ENCODE measurements around the gene TTC34. TPM values are rescaled to one million over a fixed set of nuclear protein-coding genes. Genes with fewer than 3 reads are reported as not detected.

Gene TTC34
- total and polyA plus RNA-seq, 9 of the 15 experiments (the other 6 are each of a cell fraction or from before 2014, with no cell fraction given), result 0.03 to 0.38 (median 0.05) TPM; not detected in 2

GRCh38 chr1:2610036-2610959, 191.2 kb downstream of the TTC34 start:
- 10% methylated on average over 21 of the region's 21 CpGs for WGBS (ENCODE audit: insufficient coverage, low coverage, missing lambda C conversion rate)
- ChIA-PET CTCF (ENCODE audit: low intra/inter-chr PET ratio) (no interaction called here), POLR2A (interaction anchor here (0.6 to 1.9 kb wide), 3 partner anchors 16 to 233 kb away, joined by 3 to 9 read pairs (median 3); partner anchors contain the start of gene PRXL2B)
- Histone ChIP-seq H4K20me1 (replicated peaks; ENCODE audit: control insufficient read depth, insufficient read depth, low read length) (no peaks in the 10 kb centered on the region; the same call in 1 of the 2 replicates), H3K9me3 (replicated peaks; ENCODE audit: control insufficient read depth, insufficient read depth, low read depth, low read length) (no peaks in the 10 kb centered on the region; the same call in 1 of the 2 replicates), H3K36me3 (ENCODE audit: control insufficient read depth, insufficient read depth, low read length) (no peaks in the 10 kb centered on the region), H3K9ac (ENCODE audit: insufficient read depth in 1 of 2, low read depth in 2 of 2, low read length in 2 of 2) (no peak overlapping the region), H3K4me1 (replicated peaks in 1 of 2; ENCODE audit: control insufficient read depth in 2 of 2, insufficient read depth in 2 of 2, low read length in 2 of 2) (peaks cover 0 to 46% of the 10 kb centered on the region in 2 experiments; a peak in 2 of 5 replicates), H3K4me3 (no peak overlapping the region), H3K9me1 (ENCODE audit: control insufficient read depth, insufficient read depth, low read length) (no peaks in the 10 kb centered on the region), H2AFZ (ENCODE audit: low read depth, low read length) (no peak overlapping the region), H3K27ac (ENCODE audit: extremely low read depth, low read depth, low read length) (no peak overlapping the region), H3K4me2 (ENCODE audit: insufficient read depth, low read length) (no peak overlapping the region), H3K79me2 (ENCODE audit: control insufficient read depth, insufficient read depth, low read length) (no peaks in the 10 kb centered on the region), H3K27me3 (ENCODE audit: control insufficient read depth in 2 of 2, insufficient read depth in 2 of 2, low read length in 2 of 2) (peaks cover 4 to 37% of the 10 kb centered on the region in 2 experiments; a peak in 4 of 5 replicates)
- no peak for FAIRE-seq
- BruUV-seq (replicated peaks), result no TSS peak
- in situ Hi-C loops (cut with MboI), result no loop called here
- intact Hi-C loops (cut with micrococcal nuclease), result no loop called here
- no peak for DNase-seq (ENCODE audit: extremely low read depth in 1 of 4, low spot score in 3 of 4)
- TF ChIP-seq BCOR (IDR thresholded peaks at IDR 0.05), result 0 out of 2 replicates have a peak, but pooled peaks have one; percentile 29
- no peak for TF ChIP-seq SNIP1 (IDR thresholded peaks at IDR 0.05; ENCODE audit: low read depth)
- peak; percentile 82 for TF ChIP-seq ZNF121 (CRISPR knock-in tag; conservative IDR thresholded peaks at IDR 0.05)
- ATAC-seq, result no peak; the same call in 2 of the 3 replicates
